Activated CD4-positive, alpha-beta T cell treated with anti-CD3 and anti-CD28 coated beads for 48 hours (primary cell): Measurements from ENCODE around the gene ANTXRL.
"Not testable (repeated sequence)": the region's sequence is repeated elsewhere in the genome, so short reads cannot be mapped to it uniquely, and the experiment has no call there.

Experiments used
- DNase-seq: peaks from one replicate; pipeline ENCODE4 v3.0.0-alpha.2; 2020

Gene ANTXRL

GRCh38 chr10:46277840-46278239 is 9.0 kb upstream of the ANTXRL start:
- DNase-seq, result no peak

GRCh38 chr10:46282421-46282831 is 4.4 kb upstream of the ANTXRL start:
- DNase-seq, result not testable (repeated sequence)

DNA sequence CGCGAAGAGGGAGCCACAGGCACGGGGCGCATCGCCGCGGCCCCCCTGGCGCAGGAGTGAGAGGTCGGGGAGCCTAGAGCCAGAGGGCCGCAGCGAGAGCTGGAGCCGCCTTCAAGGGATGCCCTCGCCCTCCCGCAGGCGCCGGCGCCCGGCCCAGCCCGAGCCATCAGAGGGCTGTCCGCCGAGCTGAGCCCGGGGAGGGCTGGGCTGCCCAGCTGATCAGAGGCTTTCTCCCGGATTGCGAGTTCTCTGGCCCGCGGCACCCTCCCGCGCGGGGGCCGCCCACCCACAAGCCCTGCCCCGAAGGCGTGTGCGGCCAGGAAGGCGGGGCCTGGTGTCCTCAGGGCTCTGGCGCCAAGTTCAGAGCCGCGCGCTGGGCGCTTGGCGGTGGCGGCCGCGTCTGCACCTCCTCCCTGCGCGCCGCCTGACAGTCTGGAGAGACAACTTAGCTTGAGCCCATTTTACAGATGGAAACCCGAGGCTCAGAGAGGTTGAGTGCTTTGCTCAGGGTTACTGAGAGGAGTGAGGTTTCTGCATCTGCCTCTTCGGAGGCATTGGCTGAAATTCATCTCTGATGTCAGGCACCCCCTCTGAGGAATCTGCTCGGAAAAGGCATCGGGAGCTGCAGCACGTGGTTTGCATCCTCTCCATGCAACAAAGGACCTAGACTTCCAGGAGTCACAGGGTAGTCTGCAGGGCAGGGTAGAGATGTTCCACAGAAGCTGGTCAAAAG is 3.8 kb upstream of the ANTXRL start:
- DNase-seq, result peak; percentile 69

DNA sequence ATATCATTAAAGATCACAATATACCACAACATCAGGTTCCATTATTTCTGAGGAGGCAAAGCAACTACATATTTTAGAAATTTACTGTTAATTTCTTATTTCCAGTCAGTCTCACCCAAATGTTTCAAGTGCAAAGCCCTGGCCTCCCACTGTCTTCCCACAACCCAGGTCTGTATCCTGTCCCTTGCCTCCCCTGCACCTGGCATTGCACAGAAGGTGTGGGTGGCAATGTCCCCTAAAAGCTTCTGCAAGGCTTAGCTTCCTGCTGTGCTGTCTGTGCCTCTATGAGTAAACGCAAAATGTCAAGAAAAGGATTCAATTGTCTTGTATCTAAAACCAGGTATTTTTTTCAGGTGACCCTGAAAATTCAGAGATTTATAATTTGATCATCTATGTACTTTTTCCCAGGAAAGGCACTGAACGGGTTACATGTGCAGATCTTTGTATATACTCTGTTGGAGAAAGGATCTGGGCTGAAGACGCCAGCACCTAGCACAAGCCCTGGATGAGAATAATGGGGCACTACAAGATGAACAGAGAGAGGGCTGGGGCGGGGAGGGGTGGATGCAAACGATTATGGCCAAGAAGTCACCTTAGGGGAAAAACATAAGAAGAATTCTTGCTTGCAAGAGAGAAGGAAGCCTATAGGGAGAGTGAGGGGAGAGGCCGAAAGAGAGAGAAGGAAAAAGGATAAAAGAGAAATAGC is 3.1 kb upstream of the ANTXRL start:
- DNase-seq, result no peak

- DNase-seq, result peak; percentile 81
Observed at GRCh38 chr10:46284286-46285229, 2.2 kb upstream of the ANTXRL start.

GRCh38 chr10:46285300-46285699 is 1.5 kb upstream of the ANTXRL start:
- DNase-seq, result no peak

DNA sequence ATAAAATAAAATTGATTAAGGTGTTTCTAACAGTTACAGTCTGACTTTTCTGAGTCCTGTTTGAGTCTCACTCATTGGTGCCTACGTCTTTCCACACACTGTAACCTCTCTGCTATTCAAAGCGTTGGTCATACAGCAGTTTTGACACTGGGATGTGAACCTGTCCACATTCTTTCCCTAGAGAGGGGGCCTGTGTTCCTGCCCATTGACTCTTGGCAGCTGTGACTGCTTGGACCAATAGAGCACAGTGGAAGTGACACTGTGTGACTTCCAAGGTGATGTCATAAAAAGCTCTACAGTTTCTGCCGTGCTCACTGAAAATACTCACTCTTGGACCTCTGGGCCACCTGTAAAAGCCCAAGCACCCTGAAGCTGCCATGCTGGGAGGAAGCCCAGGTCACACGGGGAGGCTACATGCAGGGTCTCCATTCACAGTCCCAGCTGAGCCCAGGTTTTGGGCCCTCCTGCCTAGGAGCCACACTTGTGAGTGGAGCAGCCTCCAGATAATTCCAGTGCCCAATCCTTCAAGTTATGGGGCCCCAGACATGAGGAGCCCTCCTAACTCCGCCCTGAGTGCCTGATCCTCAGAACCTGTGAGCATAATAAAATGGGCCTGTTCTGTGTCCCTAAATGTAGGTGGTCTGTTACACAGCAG is 704 bp upstream of the ANTXRL start:
- no peak for DNase-seq

DNA sequence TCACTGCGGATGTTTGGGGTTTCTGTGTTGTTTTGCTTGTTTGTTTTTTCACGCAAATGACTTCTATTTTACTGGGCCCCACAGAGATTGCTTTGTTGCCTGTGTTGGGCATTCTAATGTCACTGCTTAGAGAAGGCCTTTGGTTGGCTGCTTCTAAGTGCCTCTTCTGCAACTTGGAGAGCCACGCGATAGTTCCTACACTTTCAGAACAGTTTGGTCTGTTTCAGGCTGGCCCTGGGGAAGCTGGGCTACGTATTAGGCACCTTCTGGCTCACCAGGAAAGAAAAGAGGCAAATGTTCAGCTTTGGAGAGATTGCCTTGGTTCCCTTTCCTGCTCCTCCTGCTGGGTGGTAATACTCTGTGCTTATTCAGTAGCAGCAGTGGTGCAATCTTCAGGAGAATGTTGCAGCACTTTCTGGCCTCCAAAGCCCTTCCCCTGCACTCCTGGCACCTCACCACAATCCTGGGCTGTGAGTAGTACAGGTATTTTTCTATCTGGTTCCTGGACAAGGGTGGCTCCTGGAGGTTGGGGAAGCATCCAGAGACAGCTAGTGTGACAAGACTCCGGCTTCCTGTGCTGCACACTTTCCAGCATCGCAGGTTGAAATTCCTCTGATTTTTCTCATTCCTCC is 1.2 kb downstream of the ANTXRL start:
- no peak for DNase-seq

DNA sequence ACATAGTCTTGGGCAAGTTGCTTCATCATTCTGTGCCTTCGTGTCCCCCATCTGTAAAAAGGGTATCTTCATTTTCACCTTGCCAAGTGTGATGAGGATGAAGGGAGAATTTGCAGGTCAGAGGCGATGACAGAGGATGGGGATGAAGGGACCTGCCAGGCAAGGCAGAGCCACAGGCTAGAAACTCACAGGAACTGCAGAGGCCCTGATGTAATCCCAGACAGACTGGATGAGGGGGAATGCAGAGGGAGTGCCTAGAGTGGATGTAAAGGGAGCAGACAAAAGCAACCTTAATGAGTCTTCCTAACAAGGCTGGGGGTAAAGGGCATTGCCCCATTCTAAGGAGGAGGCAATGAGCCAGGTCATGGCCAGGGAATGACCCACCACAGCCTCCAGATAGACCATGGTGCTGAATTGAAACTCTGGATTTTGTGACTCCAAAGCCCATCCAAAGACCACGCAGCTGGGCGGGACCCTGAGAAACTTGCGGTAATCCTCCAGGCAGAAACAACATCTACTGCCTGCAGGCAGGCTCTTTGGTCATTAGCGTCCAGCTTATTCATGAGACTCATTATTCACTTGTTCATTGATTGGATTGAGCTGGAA is 1.9 kb downstream of the ANTXRL start:
- no peak for DNase-seq

GRCh38 chr10:46289209-46289810 is 2.5 kb downstream of the ANTXRL start:
- DNase-seq, result no peak

DNA sequence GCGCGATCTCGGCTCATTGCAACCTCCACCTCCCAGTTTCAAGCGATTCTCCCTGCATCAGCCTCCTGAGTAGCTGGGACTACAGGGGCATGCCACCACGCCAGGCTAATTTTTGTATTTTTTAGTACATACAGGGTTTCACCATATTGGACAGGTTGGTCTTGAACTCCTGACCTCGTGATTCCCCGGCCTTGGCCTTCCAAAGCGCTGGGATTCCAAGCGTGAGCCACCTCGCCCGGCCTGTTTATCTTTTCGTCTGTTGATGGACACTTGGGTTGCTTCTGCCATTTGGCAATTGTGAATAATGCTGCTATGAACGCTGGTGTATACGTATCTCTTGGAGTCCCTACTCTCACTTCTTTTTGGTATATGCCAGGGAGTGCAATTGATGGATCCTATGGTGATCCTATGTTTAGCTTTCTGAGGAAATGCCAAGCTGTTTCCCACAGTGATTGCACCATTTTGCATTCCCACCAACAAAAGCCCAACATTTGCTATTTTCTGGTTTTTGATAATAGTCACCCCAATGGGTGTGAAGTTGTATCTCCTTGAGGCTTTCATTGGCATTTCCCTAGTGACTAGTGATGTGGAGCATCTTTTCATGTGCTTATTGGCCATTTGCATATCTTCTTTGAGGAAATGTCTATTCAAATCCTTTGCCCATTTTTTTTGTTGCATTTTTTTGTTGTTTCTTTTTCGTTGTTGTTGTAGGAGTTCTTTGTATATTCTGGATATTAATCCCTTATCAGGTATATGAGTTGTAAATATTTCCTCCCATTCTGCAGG is 3.5 kb downstream of the ANTXRL start:
- DNase-seq, result no peak

DNA sequence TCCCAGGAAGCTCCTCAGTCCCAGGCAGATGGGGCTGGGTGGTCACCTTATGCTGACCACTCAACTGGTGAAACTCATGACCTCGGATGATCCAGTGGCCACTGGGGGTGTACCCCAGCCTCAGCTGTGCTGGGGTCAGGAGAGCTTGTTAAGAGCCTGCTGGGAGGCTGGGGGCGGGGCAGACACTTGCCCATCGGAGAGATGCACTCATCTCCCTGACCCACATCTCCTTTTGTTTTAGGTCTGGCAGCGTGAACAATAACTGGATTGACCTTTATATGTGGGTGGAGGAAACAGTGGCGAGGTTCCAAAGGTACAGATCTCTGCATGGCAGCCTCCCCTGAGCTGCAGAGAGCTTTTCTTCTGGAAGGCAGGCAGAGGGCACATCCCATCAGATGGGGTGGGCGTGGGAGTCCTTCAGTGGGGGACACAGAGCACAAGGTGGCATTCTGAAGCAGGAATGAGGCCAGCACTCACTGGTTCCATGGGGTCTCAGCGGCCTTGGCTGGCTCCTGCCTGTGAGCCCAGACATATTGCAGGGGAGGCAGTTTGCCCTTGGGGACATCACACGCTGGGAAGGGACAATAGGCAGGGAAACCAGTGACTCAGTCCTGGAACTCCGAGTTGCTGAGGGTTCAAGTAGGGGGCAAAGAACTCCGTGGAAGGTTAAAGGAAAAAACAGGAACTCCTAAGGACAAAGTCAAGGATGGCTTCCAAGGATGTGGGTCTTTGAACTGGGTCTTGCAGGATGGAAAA is 5.2 kb downstream of the ANTXRL start:
- DNase-seq, result no peak

DNA sequence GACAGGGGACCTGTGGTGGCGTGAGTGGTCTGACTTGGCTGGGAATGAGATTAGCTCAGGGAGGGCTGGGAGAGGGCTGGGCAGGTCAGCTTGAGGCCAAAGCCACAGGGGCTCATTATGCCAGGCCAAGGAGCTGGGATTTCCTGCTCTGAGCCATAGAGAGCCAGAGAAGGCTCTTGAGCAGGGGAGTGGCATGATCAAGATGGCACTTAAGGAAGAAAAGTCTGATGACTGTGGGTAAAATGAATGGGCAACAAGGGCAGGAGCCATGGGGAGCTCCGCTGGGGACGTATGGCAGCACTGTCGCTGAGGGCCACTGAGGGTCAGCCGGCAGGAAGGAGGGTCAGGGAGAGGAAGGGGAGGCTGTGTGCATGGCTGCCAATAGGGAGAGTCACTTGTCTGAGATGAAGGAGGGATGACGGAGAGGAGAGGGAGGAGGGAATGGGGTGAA is 5.8 kb downstream of the ANTXRL start:
- no peak for DNase-seq

DNA sequence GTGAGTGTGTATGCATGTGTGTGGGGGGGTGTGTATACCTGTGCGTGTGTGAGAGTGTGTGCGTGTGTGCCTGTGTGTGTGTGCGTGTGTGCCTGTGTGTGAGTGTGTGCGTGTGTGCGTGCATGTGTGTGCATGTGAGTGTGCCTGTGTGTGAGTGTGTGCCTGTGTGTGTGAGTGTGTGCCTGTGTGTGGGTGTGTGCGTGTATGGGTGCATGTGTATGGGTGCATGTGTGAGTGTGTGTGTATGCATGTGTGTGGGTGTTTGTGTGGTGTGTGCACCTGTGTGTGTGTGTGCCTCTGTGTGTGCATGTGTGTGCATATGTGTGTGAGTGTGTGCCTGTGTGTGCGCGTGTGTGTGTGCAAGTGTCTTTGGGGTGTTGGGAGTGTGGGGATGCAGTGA is 6.4 kb downstream of the ANTXRL start:
- no peak for DNase-seq

DNA sequence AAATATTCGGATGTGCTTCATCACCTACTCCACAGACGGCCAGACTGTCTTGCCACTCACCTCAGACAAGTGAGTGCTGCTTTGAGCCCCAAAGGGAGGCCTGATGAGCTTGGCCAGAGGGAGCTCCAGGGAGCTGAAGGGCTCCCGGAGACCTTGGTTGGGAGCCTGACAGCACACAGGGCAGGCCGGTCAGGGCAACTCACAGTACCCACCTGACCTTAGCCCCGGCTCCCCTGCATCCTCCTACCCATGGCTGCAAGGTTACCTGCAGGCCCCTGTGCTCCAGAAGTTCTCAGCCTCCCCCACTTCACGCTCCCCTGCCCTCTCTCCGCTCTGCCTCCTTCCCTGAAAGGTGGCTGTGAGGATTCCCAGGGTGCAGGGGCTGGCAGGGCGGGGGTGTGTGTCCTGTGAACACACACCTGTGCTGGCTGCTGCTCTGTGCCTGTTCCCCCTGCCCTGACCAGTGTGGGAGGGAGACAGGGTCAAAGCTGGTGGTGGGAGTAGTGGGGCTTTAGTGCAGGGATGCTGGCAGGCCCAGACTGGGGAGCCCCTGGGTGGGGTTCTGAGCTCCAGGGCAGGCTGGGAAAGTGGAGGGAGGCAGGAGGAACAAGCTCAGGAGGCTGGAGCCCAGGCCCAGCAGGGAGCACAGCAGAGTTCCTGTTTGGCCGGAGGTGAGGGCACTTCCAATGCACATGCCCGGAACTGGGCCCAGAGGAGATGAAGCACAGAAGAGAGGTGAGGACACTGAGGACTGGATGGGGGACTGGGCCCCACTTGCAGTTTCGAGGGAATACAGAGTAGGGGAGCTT is 7.2 kb downstream of the ANTXRL start:
- DNase-seq, result no peak

DNA sequence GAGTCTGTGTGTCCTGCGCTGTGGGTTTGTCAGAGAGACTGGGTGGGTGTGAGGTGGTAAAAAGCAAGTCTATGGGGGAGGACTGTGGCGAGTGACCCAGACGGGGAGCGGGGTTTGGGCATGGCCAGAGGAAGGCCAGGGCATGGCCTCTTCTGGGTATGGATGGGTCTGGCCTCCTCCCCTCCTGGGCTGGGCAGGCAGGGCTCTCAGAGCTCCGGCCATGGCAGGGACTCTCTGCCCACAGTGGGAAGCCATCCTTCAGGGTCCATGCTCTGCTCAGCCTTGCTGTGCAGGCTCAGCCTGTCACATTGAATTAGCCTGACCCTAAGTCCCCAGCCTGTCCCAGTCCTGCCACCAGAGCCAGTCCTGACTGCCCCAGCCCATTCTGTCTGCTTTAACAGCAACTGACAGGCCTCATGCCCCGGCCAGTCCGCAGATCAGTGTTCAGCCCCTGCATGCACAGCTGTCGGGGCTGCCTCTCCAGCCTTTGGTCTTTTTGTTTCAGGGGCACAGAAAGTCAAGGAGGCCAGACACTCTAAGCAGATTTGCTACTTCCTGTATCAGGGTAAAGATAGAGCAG is 7.9 kb downstream of the ANTXRL start:
- DNase-seq, result no peak

DNA sequence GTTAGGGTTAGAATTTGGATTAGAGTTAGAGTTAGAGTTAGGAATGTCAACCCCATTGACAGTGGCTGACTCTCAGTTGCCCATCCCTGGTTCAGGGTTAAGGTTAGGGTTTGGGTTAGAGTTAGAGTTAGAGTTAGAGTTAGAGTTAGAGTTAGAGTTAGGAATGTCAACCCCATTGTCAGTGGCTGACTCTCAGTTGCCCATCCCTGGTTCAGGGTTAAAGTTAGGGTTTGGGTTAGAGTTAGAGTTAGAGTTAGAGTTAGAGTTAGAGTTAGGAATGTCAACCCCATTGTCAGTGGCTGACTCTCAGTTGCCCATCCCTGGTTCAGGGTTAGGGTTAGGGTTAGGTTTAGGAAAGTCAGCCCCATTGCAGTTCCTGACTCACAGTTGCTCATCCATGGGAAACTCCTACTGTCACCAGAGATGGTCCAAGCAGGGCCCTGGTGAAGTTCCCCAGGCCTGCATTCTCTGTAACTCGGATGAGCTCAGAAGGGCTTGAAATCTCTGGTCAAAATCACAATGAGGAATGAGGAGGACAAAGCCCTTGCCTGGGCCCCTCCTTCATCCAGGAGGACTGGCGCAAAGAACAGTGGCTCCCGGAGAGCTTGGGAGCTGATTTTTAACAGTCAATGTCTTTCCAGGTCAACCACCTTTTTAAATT is 8.7 kb downstream of the ANTXRL start:
- DNase-seq, result not testable (repeated sequence)

- DNase-seq, result not testable (repeated sequence)
Observed at GRCh38 chr10:46296086-46296485, 9.3 kb downstream of the ANTXRL start.
